ENCODE measurements around the gene TOE1. TPM values are rescaled to one million over a fixed set of nuclear protein-coding genes. Genes with fewer than 3 reads are reported as not detected.

TOE1 gene
- total RNA-seq, 1 donor from 2014 or later = 7.5 TPM

DNA sequence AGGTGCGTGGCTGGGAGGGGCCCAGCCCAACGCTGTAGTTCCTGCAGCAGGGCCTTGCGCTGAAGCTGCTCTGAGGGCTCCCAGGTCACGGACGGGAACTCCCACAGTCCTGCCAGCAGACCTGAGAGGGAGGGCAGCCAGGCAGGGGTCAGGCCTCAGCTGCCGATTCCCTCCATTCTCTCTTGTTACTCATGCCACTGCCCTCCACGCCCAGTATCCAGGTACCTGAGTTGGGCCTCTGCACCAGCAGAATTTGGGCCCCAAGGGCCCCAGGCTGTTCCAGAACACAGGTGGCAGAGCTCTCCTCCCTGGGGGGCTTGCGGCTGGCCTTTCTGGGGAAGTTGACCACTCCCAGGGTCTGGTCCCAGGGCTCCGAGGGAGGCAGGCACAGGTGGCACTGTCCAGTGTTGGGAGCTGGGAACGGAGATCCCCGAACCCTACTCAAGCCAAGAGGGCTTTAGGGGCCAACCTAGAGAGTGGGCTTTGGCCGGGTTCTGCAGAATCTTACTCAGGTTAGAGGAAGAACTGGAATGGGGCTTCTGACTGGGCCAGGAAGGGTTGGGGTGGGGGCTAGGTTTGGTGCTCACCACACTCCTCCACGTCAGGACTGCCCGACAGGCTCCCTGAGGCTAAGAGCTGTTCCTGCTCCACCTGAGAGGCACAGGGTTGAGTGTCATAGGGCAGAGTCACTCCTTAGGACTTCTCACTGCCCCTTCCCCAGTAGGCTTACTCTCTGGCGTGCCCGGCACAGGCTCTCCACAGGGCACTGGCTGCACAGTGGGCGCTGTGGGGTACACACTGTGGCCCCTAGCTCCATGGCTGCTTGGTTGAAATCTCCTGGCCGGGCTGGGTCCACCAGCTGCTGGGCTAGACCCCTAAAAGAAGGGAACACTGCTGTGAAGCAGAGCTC is 8.3 kb upstream of the TOE1 start:
- TF ChIP-seq, protein P1, sequence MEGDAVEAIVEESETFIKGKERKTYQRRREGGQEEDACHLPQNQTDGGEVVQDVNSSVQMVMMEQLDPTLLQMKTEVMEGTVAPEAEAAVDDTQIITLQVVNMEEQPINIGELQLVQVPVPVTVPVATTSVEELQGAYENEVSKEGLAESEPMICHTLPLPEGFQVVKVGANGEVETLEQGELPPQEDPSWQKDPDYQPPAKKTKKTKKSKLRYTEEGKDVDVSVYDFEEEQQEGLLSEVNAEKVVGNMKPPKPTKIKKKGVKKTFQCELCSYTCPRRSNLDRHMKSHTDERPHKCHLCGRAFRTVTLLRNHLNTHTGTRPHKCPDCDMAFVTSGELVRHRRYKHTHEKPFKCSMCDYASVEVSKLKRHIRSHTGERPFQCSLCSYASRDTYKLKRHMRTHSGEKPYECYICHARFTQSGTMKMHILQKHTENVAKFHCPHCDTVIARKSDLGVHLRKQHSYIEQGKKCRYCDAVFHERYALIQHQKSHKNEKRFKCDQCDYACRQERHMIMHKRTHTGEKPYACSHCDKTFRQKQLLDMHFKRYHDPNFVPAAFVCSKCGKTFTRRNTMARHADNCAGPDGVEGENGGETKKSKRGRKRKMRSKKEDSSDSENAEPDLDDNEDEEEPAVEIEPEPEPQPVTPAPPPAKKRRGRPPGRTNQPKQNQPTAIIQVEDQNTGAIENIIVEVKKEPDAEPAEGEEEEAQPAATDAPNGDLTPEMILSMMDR (IDR thresholded peaks at IDR 0.05; ENCODE audit: partially characterized antibody, unreplicated experiment) = no peak
- Mint-ChIP-seq H3K9me3 (ENCODE audit: unreplicated experiment) (no peaks in the 10 kb centered on the region), H3K36me3 (ENCODE audit: unreplicated experiment) (no peaks in the 10 kb centered on the region), H3K4me3 (ENCODE audit: unreplicated experiment) (no peak overlapping the region), H3K27me3 (ENCODE audit: unreplicated experiment) (peaks cover 2% of the 10 kb centered on the region), H3K27ac (ENCODE audit: unreplicated experiment) (no peak overlapping the region), H3K4me1 (ENCODE audit: low read depth, unreplicated experiment) (peaks cover 11% of the 10 kb centered on the region)
- DNase-seq = no peak

DNA sequence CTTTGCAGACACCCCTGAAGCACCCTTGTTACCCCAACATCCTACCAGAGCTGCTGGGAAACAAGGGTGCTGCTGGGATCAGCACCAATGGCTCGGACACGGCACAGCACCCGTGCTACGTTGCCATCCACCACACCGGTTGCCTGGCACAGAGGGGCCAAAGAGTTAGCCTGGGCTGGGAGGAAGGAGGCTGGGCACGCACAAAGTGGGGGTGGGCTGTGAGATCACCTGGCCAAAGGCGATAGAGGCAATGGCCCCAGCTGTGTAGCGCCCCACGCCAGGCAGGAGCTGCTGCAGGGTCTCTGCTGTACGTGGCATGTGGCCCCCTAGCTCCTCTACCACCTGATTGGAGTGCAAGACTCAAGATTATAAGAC is 7.6 kb upstream of the TOE1 start:
- Mint-ChIP-seq H3K27me3 (ENCODE audit: unreplicated experiment) (peaks cover 2% of the 10 kb centered on the region), H3K27ac (ENCODE audit: unreplicated experiment) (no peak overlapping the region), H3K9me3 (ENCODE audit: unreplicated experiment) (no peaks in the 10 kb centered on the region), H3K36me3 (ENCODE audit: unreplicated experiment) (no peaks in the 10 kb centered on the region), H3K4me1 (ENCODE audit: low read depth, unreplicated experiment) (peaks cover 11% of the 10 kb centered on the region), H3K4me3 (ENCODE audit: unreplicated experiment) (no peak overlapping the region)
- TF ChIP-seq, protein P1 (IDR thresholded peaks at IDR 0.05; ENCODE audit: partially characterized antibody, unreplicated experiment) = no peak
- no peak for DNase-seq

GRCh38 chr1:45334308-45335245 is 5.4 kb upstream of the TOE1 start:
- Mint-ChIP-seq H3K27me3 (ENCODE audit: unreplicated experiment) (peaks cover 2% of the 10 kb centered on the region), H3K36me3 (ENCODE audit: unreplicated experiment) (no peaks in the 10 kb centered on the region), H3K4me3 (ENCODE audit: unreplicated experiment) (no peak overlapping the region), H3K4me1 (ENCODE audit: low read depth, unreplicated experiment) (peaks cover 4% of the 10 kb centered on the region), H3K27ac (ENCODE audit: unreplicated experiment) (peak overlapping the region; percentile 24), H3K9me3 (ENCODE audit: unreplicated experiment) (peaks cover 3% of the 10 kb centered on the region)
- no peak for DNase-seq
- TF ChIP-seq, protein P1 (IDR thresholded peaks at IDR 0.05; ENCODE audit: partially characterized antibody, unreplicated experiment) = no peak

DNA sequence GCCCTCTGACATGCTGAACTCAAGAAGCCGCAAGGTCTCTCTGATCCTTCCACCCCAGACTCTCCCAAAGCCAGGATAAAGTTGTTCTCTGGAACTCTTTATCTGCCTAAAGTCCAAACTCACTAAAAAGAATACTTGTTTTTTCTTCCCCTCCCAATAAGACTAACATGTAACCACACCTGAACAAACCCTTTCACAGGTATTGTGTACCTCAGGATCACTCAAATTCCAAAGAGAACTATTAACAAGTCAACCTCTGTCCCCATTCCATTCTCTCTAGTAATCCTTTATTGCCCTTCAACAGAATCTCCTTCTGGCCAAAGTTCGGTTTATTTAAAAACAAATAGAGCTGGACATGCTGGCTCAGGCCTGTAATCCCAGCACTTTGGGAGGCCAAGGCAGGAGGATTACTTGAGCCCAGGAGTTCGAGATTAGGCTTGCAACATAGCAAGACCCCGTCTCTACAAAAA is 4.1 kb upstream of the TOE1 start:
- peaks cover 3% of the 10 kb centered on the region for H3K4me1 Mint-ChIP-seq (ENCODE audit: low read depth, unreplicated experiment)
- no peaks in the 10 kb centered on the region for H3K27me3 Mint-ChIP-seq (ENCODE audit: unreplicated experiment)

More for the DNA sequence above, 4.1 kb upstream of the TOE1 start:
- Mint-ChIP-seq H3K27ac (ENCODE audit: unreplicated experiment) (no peak overlapping the region), H3K36me3 (ENCODE audit: unreplicated experiment) (no peaks in the 10 kb centered on the region), H3K9me3 (ENCODE audit: unreplicated experiment) (peaks cover 3% of the 10 kb centered on the region), H3K4me3 (ENCODE audit: unreplicated experiment) (no peak overlapping the region)
- TF ChIP-seq, protein P1 (IDR thresholded peaks at IDR 0.05; ENCODE audit: partially characterized antibody, unreplicated experiment) = no peak
- DNase-seq = no peak
